ENCODE results near the gene EPHA5.
A peak's percentile ranks its signal among the peaks of the same experiment; 100 is the strongest.

The EPHA5 gene

GRCh38 chr4:65624651-65625050 is 45.6 kb downstream of the EPHA5 start:
- no peak for DNase-seq (ENCODE audit: low read depth)

- DNase-seq (ENCODE audit: low read depth): peak; percentile 20
These were observed 46.8 kb downstream of the EPHA5 start for GRCh38 chr4:65623506-65623905.

GRCh38 chr4:65617416-65617815 is 52.9 kb downstream of the EPHA5 start:
- DNase-seq (ENCODE audit: low read depth): no peak

- no peak for DNase-seq (ENCODE audit: low read depth)
These were observed 65.8 kb downstream of the EPHA5 start for GRCh38 chr4:65604515-65604914.

- DNase-seq (ENCODE audit: low read depth): peak; percentile 24
These were observed 69.6 kb downstream of the EPHA5 start for GRCh38 chr4:65600656-65601055.

GRCh38 chr4:65599340-65599739 is 70.9 kb downstream of the EPHA5 start:
- DNase-seq (ENCODE audit: low read depth): no peak

- DNase-seq (ENCODE audit: low read depth): no peak
These were observed 72.6 kb downstream of the EPHA5 start for GRCh38 chr4:65597697-65598096.

GRCh38 chr4:65592089-65592488 is 78.2 kb downstream of the EPHA5 start:
- DNase-seq (ENCODE audit: low read depth): no peak

GRCh38 chr4:65589921-65590320 is 80.4 kb downstream of the EPHA5 start:
- no peak for DNase-seq (ENCODE audit: low read depth)

- no peak for DNase-seq (ENCODE audit: low read depth)
These were observed 81.0 kb downstream of the EPHA5 start for GRCh38 chr4:65589331-65589730.

- no peak for DNase-seq (ENCODE audit: low read depth)
These were observed 89.7 kb downstream of the EPHA5 start for GRCh38 chr4:65580551-65580950.

GRCh38 chr4:65566473-65566872 is 103.8 kb downstream of the EPHA5 start:
- no peak for DNase-seq (ENCODE audit: low read depth)

GRCh38 chr4:65561164-65561563 is 109.1 kb downstream of the EPHA5 start:
- no peak for DNase-seq (ENCODE audit: low read depth)

GRCh38 chr4:65559270-65559669 is 111.0 kb downstream of the EPHA5 start:
- no peak for DNase-seq (ENCODE audit: low read depth)

- DNase-seq (ENCODE audit: low read depth): no peak
These were observed 118.2 kb downstream of the EPHA5 start for GRCh38 chr4:65552057-65552456.

GRCh38 chr4:65550500-65550899 is 119.8 kb downstream of the EPHA5 start:
- DNase-seq (ENCODE audit: low read depth): no peak

GRCh38 chr4:65546882-65547416 is 123.3 kb downstream of the EPHA5 start:
- no peak for DNase-seq (ENCODE audit: low read depth)

GRCh38 chr4:65538571-65538970 is 131.7 kb downstream of the EPHA5 start:
- no peak for DNase-seq (ENCODE audit: low read depth)

GRCh38 chr4:65535113-65535512 is 135.2 kb downstream of the EPHA5 start:
- DNase-seq (ENCODE audit: low read depth): no peak

GRCh38 chr4:65521666-65522065 is 148.6 kb downstream of the EPHA5 start:
- no peak for DNase-seq (ENCODE audit: low read depth)

GRCh38 chr4:65515646-65516045 is 154.6 kb downstream of the EPHA5 start:
- DNase-seq (ENCODE audit: low read depth): no peak

GRCh38 chr4:65510976-65511375 is 159.3 kb downstream of the EPHA5 start:
- peak; percentile 63 for DNase-seq (ENCODE audit: low read depth)

GRCh38 chr4:65508168-65508567 is 162.1 kb downstream of the EPHA5 start:
- peak; percentile 50 for DNase-seq (ENCODE audit: low read depth)

- peak; percentile 80 for DNase-seq (ENCODE audit: low read depth)
These were observed 168.1 kb downstream of the EPHA5 start for GRCh38 chr4:65502131-65502701.
